OCI-LY7 (cell line): ENCODE data around the gene HNF1A. TPM values are rescaled to one million over a fixed set of nuclear protein-coding genes. Genes with fewer than 3 reads are reported as not detected.

ENCODE experiments used
- BruUV-seq: library from RNA; stranded (reverse); fragments of 400-500 nt; replicated peaks from 2 replicates; lab custom pipeline; 2021; lab: Mats Ljungman, UMichigan
- CTCF ChIA-PET: fragments of 300-600 bp; sonication (Branson Sonifier 250); formaldehyde crosslinking; loops from one replicate; lab custom pipeline; 2022; ENCODE audit warnings: antibody characterized with exemption; ENCODE audit not compliant: unreplicated experiment; lab: Charles Lee
- POLR2A ChIA-PET: fragments of 300-600 bp; sonication (Branson Sonifier 250); formaldehyde crosslinking; loops from one replicate; lab custom pipeline; 2022; ENCODE audit warnings: antibody characterized with exemption; lab: Charles Lee
- DNase-seq: peaks from one replicate; pipeline ENCODE4 v3.0.0-alpha.2; 2015; ENCODE audit warnings: low spot score
- H2AFZ ChIP-seq: fragments of 200-600 bp; sonication (generic), shearing (Covaris generic); 2 replicates; pipeline ENCODE4 v1.6.1; 2014; ENCODE audit warnings: mild to moderate bottlenecking, antibody characterized with exemption, low read length, moderate library complexity
- H3K27ac ChIP-seq: fragments of 200-600 bp; sonication (generic); 2 replicates; pipeline ENCODE4 v1.5.1; 2014; ENCODE audit warnings: mixed run types, low read depth, mild to moderate bottlenecking, moderate library complexity, low read length, inconsistent platforms; ENCODE audit not compliant: poor library complexity, severe bottlenecking
- H3K36me3 ChIP-seq: fragments of 200-600 bp; sonication (generic); 2 replicates; pipeline ENCODE4 v1.6.1; 2014; ENCODE audit warnings: mild to moderate bottlenecking, antibody characterized with exemption, low read length, moderate library complexity, mixed read lengths; ENCODE audit not compliant: insufficient read depth
- H3K4me1 ChIP-seq: fragments of 200-600 bp; sonication (generic); 2 replicates; pipeline ENCODE4 v1.5.1; 2014; ENCODE audit warnings: mild to moderate bottlenecking, low read length; ENCODE audit not compliant: insufficient read depth, poor library complexity, severe bottlenecking
- H3K4me2 ChIP-seq: fragments of 200-600 bp; sonication (generic); 2 replicates; pipeline ENCODE4 v1.6.1; 2014; ENCODE audit warnings: mild to moderate bottlenecking, low read length
- H3K4me3 ChIP-seq: fragments of 200-600 bp; sonication (generic); 2 replicates; pipeline ENCODE4 v1.5.1; 2014; ENCODE audit warnings: mild to moderate bottlenecking, low read depth, low read length; ENCODE audit not compliant: poor library complexity, severe bottlenecking
- H3K79me2 ChIP-seq: fragments of 200-600 bp; sonication (generic); 2 replicates; pipeline ENCODE4 v1.6.1; 2016; ENCODE audit warnings: low read depth, mild to moderate bottlenecking, low read length, moderate library complexity, mixed read lengths; ENCODE audit not compliant: insufficient read depth
- H3K9me2 ChIP-seq: fragments of 200-600 bp; sonication (generic); 2 replicates; pipeline ENCODE4 v1.6.1; 2016; ENCODE audit warnings: mild to moderate bottlenecking, low read length, mixed read lengths; ENCODE audit not compliant: insufficient read depth
- H3K9me3 ChIP-seq: fragments of 200-600 bp; sonication (generic); 2 replicates; pipeline ENCODE4 v1.6.1; 2014; ENCODE audit warnings: mild to moderate bottlenecking, mixed run types, low read length, mixed read lengths
- H4K20me1 ChIP-seq: fragments of 200-600 bp; sonication (generic); 2 replicates; pipeline ENCODE4 v1.6.1; 2014; ENCODE audit warnings: mild to moderate bottlenecking, antibody characterized with exemption, low read length, moderate library complexity, mixed read lengths; ENCODE audit not compliant: insufficient read depth
- CTCF ChIP-seq: fragments of 200-600 bp; sonication (generic); conservative IDR thresholded peaks from 2 replicates; pipeline ENCODE4 v1.5.1; 2014; ENCODE audit warnings: mild to moderate bottlenecking, antibody characterized with exemption, low read length, moderate library complexity, mixed read lengths
- EZH2phosphoT487 ChIP-seq: fragments of 200-600 bp; sonication (generic); IDR thresholded peaks from 2 replicates; pipeline ENCODE4 v1.6.1; 2018; ENCODE audit warnings: low read depth, borderline replicate concordance, mild to moderate bottlenecking, mixed run types, antibody characterized with exemption, low read length, moderate library complexity, mixed read lengths
- intact Hi-C: fragments of 100-400 bp; cut with micrococcal nuclease; formaldehyde crosslinking; loops from one replicate; pipeline ENCODE4 v1.10.0; 2022; ENCODE audit not compliant: unreplicated experiment
- total RNA-seq, 2 experiments: library from RNA; depleted of rRNA in 1 of 2; stranded (reverse); fragments of >200 nt in 1 of 2; shearing (Covaris generic) in 1 of 2; gene quantifications; 2 replicates each; pipeline ENCODE4 v1.2.3, GENCODE V29; 2014 to 2022

The HNF1A gene
- total RNA-seq, 2 experiments from 2014 or later = not detected

- intact Hi-C loops = no loop called here
- POLR2A ChIA-PET = no interaction called here
- no peak for DNase-seq
- Histone ChIP-seq H3K27ac (no peak overlapping the region), H3K36me3 (no peaks in the 10 kb centered on the region), H3K79me2 (peaks cover 16% of the 10 kb centered on the region), H3K9me2 (no peaks in the 10 kb centered on the region), H3K4me1 (peaks cover 11% of the 10 kb centered on the region), H2AFZ (no peak overlapping the region), H4K20me1 (no peaks in the 10 kb centered on the region), H3K4me2 (no peak overlapping the region), H3K9me3 (no peaks in the 10 kb centered on the region), H3K4me3 (no peak overlapping the region)
- no peak for TF ChIP-seq EZH2phosphoT487
- CTCF ChIA-PET = no interaction called here
- no TSS peak for BruUV-seq
Observed at GRCh38 chr12:121018860-121019617, 40.7 kb downstream of the HNF1A start.

- intact Hi-C loops = no loop called here
- no peak for DNase-seq
- no peaks in the 10 kb centered on the region for H4K20me1 ChIP-seq
- H3K4me1 ChIP-seq = no peaks in the 10 kb centered on the region
- H3K9me3 ChIP-seq = no peaks in the 10 kb centered on the region
- no TSS peak for BruUV-seq
- H3K4me3 ChIP-seq = no peak overlapping the region
- H3K36me3 ChIP-seq = no peaks in the 10 kb centered on the region
- H3K79me2 ChIP-seq = no peaks in the 10 kb centered on the region
- POLR2A ChIA-PET = no interaction called here
- CTCF ChIA-PET = no interaction called here
- H2AFZ ChIP-seq = no peak overlapping the region
- TF ChIP-seq CTCF = no peak
- TF ChIP-seq EZH2phosphoT487 = no peak
- H3K9me2 ChIP-seq = no peaks in the 10 kb centered on the region
- no peak overlapping the region for H3K27ac ChIP-seq
- no peak overlapping the region for H3K4me2 ChIP-seq
Observed at GRCh38 chr12:121021754-121022153, 43.4 kb downstream of the HNF1A start.

- intact Hi-C loops = no loop called here
Observed at GRCh38 chr12:121022713-121023112, 44.4 kb downstream of the HNF1A start.

More at GRCh38 chr12:121022713-121023112, 44.4 kb downstream of the HNF1A start:
- Histone ChIP-seq H3K4me1 (no peaks in the 10 kb centered on the region), H3K27ac (no peak overlapping the region), H3K9me3 (no peaks in the 10 kb centered on the region), H3K4me3 (no peak overlapping the region), H3K9me2 (no peaks in the 10 kb centered on the region), H3K4me2 (no peak overlapping the region), H2AFZ (no peak overlapping the region), H3K79me2 (no peaks in the 10 kb centered on the region), H4K20me1 (no peaks in the 10 kb centered on the region), H3K36me3 (no peaks in the 10 kb centered on the region)
- CTCF ChIA-PET = no interaction called here
- POLR2A ChIA-PET = no interaction called here
- no peak for DNase-seq
- no peak for TF ChIP-seq CTCF
- BruUV-seq = no TSS peak
